ENCODE results near the gene RHEBL1.

The RHEBL1 gene, protein sequence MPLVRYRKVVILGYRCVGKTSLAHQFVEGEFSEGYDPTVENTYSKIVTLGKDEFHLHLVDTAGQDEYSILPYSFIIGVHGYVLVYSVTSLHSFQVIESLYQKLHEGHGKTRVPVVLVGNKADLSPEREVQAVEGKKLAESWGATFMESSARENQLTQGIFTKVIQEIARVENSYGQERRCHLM

DNA sequence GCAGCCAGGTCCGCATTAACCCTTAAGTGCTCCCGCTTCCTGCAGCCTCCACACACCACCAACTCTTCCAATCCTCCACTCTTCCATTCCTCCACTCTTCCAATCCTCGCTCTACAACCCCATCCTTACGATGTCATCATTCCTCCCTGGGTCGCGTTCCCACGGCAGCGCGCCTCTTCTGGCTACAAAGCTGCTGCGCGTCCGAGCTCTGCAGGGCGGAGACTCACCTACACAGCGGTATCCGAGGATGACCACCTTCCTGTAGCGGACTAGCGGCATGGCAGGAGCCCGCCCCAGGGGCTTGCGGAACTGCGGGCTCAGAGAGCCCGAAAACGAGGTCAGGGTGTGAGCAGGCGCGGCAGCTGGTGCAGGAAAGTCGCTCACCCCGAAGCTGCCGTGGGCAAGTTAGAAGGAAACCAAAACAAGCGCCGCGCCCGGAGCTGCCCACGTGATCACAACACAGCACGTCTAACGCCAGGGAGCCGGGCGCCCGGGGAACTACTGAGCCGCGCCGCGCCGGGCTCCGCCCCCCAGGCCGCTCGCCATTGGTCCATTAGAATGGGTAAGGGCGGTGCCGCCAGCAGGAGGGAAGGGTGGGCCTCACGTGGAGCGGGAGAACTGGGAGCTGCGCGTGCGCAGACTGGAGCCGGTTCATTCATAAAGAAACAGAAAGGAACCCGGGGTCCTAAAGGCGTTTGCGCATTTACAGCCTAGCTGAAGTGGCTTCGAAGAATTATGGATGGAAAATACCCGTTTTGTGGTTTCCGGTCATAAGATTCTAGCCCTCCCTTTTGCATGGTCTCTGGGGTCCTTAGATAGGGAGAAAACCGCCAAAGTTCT is at the start of gene RHEBL1:
RHEBL1 (minus strand) TSS at position 473 of the 840 bp plus-strand sequence; CDS start at position 279, 194 bp downstream.
- peak; percentile 98 to 99 (median 99) for DNase-seq (ENCODE audit: low read depth in 3 of 3)

DNA sequence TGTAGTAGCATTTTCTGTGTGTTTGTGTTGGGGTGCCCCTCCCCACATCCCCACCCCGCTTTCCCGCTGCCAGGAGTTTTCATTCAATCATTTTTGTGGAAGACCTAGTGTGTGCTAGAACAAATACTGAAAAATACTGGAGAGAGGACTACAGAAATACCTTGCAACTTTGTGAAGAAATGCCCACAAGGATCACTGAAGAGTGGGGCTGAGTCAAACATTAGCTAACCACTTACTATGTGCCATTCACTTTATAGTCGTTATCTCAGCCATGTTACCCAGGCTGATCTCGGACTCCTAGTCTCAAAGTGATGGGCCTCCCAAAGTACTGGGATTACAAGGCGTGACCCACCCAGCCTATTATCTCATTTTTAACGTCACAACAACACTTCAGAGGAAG is 41.4 kb upstream of the RHEBL1 start:
- no peak for DNase-seq (ENCODE audit: low read depth in 3 of 3)

DNA sequence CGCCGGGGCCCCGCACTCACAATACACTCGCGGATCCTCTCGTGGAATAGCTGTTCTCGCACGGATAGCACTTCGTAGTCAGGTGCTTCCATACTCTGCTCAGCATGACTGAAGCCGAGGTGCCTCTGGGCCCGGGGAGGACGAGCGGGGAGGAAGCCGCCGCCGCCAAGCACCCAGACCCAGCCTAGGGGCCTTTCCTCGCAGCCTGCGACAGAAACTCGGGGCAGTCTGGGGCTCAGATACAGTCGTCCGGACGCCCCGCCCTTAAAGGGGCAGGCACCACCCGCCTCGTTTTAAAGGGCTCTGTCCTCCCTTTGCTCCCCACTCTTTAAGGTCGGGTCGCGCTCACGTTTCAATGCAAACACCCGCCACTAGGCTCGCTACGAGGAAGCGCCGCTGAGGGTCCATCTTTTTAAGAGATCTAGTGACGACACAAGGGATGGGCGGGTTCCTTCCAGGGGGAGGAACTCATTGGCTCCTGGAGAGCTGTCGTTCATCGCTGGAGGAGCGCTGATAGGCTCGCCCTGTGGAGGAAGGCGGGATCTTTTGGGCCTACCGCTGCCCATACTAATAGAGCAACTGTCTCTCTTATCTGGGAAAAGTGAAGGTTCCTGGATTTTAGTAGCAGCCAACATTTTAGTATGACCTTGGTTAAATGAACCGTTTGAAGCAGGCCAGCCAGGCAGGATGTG is 40.8 kb upstream of the RHEBL1 start, which contains the start of gene LMBR1L:
LMBR1L (minus strand) TSS at position 384 of the 692 bp plus-strand sequence; CDS start at position 92, 292 bp downstream.
- peak; percentile 87 to 93 (median 88) for DNase-seq (ENCODE audit: low read depth in 3 of 3)

DNA sequence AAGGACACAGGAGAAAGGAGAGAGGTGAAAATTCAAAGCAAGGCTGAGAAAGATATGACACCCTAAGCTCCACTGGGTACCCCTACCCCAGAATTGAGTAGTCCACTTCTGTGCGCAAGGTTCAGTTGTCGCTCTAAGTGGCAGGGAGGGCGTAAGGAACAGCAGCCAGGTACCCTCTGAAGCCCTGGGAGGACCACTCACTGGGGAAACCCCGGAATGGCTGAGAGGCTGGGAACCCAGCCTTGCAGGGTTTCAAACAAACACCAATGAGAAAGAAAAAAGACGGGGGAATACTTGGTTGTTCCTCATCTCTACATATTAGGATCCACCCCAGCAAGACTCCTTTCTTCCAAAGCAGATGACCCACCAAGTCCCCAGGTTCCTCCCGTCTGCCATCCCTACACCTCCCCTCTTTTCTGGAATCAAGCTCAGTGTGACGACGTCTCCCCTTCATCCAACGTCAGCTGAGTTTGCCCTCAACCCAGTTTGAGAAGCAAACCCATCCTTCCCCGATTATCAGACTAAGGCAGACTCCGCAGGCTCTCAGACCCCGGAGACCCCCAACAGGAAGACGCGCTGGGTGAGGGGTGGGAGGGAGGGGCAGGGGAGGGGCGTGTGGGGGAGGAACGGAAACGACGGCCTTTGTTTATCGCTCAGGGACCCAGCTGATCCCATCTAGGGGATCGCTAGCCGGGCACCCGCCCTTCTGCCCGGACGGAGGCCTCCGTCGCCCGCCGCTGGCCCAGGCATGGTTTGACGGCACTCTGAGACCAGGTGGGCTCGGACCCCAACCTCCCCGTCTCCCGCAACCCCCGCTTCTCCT is 40.1 kb upstream of the RHEBL1 start:
- DNase-seq (ENCODE audit: low read depth in 3 of 3): no peak

DNA sequence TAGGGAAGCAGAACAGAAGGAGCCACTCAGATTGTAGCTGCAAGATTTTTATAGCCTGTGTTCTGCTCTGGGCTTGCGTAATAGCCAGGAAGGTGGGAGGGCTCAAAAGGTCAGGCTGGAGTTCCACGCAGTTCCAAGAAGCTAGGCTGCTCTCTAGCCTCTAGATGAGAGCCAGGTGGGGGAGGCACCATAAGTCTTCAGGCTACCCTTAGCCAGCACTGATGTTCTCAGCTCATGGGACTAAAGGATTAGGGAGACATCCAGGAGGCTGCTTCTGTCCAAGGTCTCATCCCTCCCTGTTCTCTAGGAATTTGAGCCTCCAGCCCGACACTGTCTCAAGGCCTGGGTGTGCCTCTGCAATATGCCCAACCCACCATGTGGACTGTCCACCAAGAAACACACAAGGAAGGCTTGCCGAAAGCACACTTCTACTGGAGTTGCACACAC is 39.2 kb upstream of the RHEBL1 start:
- no peak for DNase-seq (ENCODE audit: low read depth in 3 of 3)

DNA sequence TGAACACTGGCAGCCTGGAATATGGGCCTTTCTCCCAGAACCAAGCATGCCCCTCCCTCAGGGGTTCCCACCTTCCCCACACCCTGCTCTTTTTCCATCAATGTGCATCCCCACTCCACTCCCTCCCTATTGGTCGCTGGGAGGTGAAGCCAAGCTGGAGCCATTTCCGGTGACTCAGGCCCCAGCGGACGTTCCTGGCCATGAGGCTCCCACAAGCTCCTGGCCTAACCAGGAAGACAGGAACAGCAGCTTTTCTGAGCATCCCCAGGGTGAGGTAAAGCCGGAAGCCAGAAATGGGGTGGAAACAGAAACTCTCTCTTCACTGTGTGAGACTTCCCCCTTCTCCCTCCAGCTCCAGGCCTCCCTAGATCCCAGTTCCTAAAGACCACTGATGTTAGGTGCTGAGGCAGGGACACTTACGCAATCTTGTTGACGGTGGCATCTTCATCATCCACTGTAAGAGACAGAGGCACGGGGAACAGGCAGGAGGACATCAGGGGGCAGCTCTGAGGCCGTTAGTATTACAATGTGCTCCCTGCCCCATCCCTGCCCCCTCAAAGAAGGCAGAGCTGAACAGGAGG is 35.8 kb upstream of the RHEBL1 start:
- DNase-seq (ENCODE audit: low read depth in 3 of 3): no peak

DNA sequence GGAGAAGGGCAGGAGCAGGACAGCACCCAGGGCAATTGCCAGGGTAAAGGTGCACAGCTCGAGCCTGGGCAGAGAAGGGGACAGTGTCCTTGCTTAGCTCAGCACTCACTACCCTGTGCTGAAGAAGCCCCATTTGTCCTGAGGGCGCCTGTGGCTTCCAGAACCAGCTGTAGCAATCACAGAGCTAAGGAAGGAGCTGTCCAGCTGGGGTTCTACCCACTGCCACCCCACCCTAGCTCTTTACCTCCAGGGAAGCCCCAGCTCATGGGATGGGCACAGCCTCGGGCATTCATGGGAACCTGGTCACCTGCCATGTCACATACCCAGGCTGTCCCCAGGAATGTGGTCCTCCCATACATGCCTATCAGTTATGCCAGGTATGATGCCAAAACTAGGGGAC is 35.0 kb upstream of the RHEBL1 start:
- no peak for DNase-seq (ENCODE audit: low read depth in 3 of 3)

DNA sequence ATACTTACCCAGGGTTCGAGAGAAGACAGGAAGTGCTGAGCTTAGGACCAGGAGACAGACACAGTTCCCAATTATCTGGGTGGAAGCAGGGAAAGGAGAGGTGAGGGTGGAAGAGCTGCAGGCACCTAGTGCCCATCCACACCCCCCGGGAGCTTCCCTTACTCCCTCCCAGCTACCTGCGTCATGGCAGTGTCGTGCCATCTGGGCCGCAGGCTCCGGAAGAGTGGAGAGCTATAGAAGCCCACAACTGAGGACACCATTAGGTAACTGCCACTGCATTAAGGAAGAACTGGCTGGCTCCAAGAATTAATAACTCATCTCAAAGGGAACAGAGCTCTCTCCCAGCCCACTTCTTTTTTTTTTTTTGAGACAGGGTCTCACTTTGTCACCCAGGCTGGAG is 30.6 kb upstream of the RHEBL1 start:
- no peak for DNase-seq (ENCODE audit: low read depth in 3 of 3)

DNA sequence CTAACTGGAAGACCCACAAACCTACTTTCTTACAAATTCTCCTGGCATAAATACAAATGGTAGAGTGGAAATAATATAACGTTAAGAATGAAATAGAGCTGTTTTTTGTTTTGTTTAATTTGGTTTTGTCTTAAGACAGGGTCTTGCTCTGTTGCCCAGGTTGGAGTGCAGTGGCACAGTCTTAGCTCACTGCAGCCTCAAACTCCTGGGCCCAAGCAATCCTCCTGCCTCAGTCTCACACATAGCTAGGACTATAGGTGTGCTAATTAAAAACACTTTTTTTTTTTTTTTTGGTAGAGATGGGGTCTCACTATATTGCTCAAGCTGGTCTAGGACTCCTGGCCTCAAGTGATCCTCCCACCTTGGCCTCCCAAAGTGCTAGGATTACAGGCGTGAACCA is 28.9 kb upstream of the RHEBL1 start:
- DNase-seq (ENCODE audit: low read depth in 3 of 3): no peak

DNA sequence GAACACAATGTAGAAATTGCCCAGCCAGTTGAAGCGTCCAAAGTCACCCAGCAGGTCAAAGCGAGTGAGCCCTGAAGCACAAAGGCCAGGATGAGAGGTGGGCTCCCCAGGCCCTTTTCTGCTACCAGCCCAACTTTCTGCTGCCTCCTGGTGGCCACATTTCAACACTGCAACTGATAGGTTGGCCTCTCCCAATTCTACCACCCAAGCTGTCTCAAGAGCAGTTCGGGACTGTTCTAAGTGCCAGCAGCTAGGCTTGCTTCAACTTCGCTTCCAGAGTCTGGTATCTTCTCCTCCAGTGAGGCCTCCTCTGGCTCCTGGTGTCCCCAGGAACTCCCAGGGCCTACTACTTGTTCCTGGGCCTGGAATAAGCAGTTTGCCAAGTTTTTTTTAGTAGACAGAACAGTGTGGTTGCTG is 28.3 kb upstream of the RHEBL1 start:
- peak in 2 of 3 donors; percentile 31 to 44 for DNase-seq (ENCODE audit: low read depth in 3 of 3)

DNA sequence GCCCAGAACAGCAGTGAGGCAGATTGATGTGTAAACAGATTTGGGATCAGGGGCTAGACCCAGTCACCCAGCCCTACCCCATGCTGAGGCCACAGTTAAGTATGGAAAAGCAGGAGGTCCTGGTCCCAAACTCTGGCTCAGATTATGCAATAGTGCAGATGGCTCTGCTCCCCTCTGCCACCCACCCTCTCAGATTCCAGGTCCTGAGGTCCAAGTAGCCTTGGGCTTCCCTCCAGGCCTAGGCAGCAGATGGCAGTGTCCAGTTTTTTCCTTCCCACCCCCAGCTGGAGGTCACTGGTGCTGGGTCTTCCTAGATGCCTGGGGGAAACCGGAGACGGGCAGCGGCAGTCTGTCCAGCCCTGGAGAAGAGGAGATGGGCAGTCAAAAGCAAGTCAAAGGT is 27.6 kb upstream of the RHEBL1 start:
- no peak for DNase-seq (ENCODE audit: low read depth in 3 of 3)

DNA sequence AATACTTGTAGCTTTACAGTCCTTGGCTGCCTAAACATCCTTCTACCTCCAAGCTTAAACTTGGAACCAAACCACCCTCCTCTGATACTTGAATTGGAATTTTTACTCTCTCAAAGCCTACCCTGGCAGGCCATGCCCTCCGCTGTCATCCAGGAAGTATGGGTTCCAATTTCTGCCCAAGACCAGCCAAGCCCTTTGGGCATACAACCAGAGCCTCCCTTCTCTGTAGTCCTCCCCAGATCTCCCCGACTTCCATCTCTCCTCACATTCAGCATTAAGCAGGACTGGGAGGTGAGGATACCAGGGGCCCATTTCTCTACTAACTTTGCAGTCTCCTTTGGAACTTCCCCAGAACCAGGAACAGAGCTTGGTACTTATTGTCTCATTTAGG is 25.2 kb upstream of the RHEBL1 start:
- DNase-seq (ENCODE audit: low read depth in 3 of 3): no peak

DNA sequence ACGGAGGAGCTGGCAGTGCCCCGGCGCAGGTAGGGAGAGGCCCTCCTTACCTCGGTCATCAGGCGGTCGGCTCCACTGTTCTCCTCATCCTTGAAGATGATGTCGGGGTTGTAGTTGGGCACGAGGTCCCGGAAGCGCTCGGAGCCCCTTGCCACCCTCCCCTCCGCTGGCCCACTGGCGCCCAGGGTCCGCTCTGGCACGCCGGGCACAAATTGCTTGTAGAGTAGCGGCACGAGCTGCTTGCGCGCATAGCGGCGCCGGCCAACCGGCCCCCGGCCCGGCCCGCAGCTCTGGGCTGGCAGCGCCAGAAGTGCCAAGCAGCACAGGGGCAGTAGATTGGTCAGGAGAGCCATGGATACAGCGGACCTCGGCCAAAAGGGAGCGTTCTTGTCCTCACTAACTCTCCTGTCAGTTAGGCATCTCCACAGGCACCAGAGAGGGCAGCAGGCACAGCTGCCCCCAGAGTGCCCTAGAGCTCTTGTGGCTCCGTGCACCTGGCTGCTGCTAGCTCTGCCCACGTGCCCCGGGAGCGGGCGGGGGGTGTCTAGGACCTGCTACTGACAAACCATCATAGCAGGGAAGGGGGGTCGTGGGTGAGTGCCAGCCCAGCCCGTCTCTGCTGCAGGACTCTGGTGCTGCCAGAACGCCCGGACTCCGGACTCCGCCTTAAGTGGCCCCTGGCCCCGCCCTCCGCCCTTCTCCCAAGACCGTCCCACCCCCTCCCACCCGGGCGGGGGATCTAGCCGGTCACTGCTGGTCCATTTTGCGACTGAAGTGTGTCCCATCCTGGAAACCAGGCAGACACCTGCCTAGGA is 24.6 kb upstream of the RHEBL1 start, which contains the start of gene DHH:
DHH (minus strand) TSS at position 642 of the 815 bp plus-strand sequence; CDS start at position 353, 289 bp downstream.
- no peak for DNase-seq (ENCODE audit: low read depth in 3 of 3)

DNA sequence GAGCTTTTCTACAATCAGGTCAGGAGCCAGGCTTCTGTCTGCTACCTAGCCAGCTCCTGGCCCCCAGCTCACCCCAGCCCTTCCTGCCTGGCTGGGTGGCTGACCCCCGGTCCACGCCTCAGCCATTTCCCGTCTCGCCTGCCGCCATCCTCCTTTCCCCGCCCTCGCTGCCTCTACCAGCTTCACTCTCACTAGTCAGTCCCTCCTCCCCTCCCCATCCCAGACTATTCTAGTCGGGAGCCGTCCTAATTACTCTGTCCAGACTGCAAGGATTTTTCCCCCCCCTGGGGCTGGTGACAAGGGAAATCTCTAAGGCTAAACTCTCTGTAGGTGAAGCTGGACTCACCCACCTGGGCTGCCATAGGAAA is 24.0 kb upstream of the RHEBL1 start:
- DNase-seq (ENCODE audit: low read depth in 3 of 3): no peak

DNA sequence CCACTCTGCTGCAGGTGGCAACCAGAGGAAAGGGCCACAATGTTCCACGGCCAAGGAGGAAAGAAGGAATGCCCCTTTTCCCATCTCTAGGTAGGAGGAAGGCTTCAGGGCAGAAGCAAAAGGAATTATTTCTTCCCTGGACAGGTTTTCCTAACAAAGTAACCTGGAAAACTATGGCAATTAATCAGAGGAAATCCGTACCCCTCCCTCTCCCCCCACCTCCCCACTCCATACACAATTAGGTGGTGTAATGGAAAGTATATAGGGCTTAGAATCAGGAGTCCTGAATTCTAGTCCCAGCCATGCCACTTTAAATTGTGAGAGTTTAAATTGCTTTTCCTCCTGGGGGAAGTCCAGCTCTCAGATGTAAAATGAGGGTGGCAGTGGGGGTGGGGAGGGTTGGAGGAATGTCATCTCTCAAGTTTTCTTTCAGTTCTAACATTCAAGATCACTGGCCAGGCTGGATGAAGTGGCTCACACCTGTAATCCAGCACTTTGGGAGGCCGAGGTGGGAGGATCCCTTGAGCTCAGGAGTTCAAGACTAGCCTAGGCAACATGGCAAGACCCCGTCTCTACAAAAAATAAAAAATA is 23.1 kb upstream of the RHEBL1 start:
- DNase-seq (ENCODE audit: low read depth in 3 of 3): no peak

DNA sequence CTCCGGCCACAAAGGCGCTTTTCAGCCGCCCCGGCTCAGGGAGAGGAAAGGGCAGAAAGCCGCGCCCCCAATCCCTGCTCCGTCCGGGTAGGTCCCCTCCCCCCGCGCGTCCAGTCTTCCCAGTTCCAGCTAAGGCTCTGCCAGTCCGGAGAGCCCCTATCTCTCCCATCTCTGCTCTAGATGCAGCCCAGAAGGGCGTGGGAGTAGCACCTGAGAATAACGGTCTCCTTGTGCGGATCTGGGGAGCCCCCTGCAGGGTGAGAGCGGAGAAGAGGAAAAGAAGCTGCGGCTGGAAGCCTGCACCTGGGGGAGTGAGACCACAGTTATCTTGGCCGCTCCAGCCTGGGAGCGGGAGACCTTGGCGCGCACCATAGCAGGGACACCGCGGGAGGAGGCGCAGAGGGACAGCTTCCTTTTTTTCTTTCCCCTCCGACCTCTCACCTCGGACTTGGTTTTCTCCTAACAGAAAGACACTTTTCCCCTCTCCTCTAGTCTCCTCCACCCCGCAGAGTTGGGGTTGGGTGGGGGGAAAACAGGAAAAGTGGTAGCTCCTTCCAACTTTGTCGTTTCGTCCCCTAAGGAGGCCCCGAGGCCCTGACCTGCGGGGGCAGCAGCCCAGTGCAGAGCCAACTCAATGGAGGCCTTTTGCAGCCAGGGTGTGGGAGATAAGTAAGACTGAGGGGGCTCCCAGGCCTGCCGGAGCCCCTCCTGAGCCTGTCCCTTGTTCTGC is 22.5 kb upstream of the RHEBL1 start:
- peak in 2 of 3 donors; percentile 43 to 55 for DNase-seq (ENCODE audit: low read depth in 3 of 3)

DNA sequence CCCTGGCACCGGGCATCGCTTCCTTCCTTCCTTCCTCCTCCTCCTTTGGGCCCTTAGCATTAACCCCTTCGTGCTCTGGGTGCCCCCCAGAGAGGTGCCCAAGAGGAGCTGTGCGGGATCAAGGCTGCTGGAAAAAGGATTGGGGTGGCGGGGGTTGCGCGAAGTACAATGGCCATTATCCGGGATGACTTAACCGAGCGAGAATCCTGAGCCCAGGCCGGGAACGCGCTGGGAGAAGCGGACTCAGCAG is 22.0 kb upstream of the RHEBL1 start:
- DNase-seq (ENCODE audit: low read depth in 3 of 3): no peak

DNA sequence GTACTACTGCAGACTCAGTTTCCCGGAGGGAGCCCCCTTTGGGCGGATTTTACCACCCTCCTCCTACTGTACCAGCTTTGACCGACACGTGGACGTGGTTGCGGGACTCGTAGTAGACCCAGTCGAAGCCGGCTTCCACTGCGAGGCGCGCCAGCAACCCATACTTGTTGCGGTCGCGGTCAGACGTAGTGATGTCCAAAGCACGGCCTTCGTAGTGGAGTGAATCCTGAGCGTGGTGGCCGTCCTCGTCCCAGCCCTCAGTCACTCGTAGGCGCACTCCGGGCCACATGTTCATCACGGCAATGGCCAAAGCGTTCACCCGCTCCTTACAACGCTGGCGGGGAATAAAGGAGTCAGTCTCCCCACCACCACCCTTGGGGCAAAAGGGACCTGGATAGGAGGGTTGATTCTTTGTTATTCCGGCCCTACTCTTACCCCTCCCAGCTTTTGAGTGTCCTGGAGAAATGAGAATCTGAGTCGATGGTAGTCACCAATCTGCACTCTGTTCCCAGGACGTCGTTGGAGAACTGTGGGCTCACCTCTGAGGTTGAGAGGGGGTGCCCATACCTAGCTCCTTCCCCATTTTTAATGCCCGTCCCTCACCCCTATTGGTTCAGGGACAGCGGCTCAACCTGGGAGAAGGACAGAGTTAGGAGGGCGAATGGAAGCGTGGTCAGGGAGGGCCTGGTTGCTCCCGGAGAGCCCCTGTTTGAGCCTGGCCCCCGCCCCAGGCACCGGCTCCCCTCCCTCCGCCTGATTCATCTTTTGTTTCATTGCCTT is 21.5 kb upstream of the RHEBL1 start:
- DNase-seq (ENCODE audit: low read depth in 3 of 3): no peak
